B cell (primary cell): ENCODE data around the gene CIDEC.

Source experiments
- EZH2 ChIP-seq: IDR thresholded peaks from 2 replicates; pipeline ENCODE4 v1.6.1; 2012; ENCODE audit warnings: borderline replicate concordance, low read depth, mild to moderate bottlenecking, moderate library complexity, low read length; ENCODE audit not compliant: insufficient read depth, poor library complexity, severe bottlenecking
- TF ChIP-seq, protein P1 (sequence below): fragments of 200-600 bp; IDR thresholded peaks from one replicate; pipeline ENCODE4 v1.8.0; 2022; ENCODE audit warnings: antibody characterized with exemption, mild to moderate bottlenecking

DNA sequence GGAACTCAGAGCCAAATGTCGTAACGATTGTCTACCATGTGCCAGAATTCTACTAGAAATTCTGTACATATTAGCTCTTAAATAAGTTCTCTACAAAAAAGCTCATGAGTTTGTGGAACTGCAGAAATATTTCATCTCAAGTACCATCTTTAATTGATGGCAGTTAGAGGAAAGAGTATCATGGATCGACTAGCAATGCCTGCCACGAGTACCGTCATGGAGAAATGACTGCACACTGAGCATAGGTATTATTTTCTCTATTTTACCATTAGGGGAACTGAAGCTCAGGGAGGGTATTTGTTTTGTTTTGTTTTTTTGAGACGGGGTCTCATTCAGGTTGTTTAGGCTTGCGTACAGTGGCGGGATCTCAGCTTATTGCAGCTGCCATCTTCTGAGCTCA, 39.0 kb downstream of the CIDEC start:
- TF ChIP-seq, protein P1, sequence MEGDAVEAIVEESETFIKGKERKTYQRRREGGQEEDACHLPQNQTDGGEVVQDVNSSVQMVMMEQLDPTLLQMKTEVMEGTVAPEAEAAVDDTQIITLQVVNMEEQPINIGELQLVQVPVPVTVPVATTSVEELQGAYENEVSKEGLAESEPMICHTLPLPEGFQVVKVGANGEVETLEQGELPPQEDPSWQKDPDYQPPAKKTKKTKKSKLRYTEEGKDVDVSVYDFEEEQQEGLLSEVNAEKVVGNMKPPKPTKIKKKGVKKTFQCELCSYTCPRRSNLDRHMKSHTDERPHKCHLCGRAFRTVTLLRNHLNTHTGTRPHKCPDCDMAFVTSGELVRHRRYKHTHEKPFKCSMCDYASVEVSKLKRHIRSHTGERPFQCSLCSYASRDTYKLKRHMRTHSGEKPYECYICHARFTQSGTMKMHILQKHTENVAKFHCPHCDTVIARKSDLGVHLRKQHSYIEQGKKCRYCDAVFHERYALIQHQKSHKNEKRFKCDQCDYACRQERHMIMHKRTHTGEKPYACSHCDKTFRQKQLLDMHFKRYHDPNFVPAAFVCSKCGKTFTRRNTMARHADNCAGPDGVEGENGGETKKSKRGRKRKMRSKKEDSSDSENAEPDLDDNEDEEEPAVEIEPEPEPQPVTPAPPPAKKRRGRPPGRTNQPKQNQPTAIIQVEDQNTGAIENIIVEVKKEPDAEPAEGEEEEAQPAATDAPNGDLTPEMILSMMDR = no peak
- no peak for TF ChIP-seq EZH2
